Glomerular visceral epithelial cell (primary cell): Measurements from ENCODE around the gene SGPL1.
A peak's percentile ranks its signal among the peaks of the same experiment; 100 is the strongest.

Experiments used
- DNase-seq: peaks from one replicate; pipeline ENCODE4 v3.0.0-alpha.2; 2016; ENCODE audit errors: extremely low spot score

The SGPL1 gene

DNA sequence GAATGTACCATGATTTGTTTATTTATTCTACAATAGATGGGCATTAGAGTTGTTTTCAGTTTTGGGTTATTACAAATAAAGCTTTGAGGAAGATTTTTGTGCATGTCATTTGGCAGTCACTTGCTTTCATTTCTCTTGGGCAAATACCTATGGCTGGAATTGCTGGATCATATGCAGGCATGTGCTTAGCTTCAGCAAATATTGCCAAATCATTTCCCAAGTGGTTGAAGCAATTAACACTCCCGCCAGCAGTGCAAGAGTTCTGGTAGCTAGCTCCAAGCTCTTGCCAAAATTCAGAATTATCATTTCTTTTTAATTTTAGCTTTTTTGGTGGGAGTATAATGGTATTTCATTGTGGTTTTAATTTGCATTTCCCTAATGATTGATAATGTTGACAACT is 105.5 kb downstream of the SGPL1 start:
- DNase-seq, result no peak

DNA sequence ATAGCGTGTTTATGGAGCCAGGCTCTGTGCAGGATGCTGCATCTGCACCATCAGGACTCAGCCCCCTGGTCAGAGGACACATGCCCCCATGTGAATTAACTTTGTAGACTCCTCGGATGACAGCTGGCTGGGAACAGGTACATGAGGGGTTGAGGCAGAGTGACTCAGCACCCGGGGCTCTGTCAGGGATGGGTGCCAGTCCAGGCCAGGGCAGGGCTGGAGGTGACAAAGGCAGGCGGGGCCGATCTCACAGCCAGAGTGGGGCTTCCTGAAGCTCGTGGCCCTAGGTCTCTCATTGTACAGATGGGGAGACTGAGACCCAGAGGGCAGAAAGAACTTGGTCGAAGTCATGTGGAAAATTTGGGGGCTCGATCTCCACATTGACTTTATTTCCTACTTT is 107.9 kb downstream of the SGPL1 start:
- DNase-seq, result no peak

DNA sequence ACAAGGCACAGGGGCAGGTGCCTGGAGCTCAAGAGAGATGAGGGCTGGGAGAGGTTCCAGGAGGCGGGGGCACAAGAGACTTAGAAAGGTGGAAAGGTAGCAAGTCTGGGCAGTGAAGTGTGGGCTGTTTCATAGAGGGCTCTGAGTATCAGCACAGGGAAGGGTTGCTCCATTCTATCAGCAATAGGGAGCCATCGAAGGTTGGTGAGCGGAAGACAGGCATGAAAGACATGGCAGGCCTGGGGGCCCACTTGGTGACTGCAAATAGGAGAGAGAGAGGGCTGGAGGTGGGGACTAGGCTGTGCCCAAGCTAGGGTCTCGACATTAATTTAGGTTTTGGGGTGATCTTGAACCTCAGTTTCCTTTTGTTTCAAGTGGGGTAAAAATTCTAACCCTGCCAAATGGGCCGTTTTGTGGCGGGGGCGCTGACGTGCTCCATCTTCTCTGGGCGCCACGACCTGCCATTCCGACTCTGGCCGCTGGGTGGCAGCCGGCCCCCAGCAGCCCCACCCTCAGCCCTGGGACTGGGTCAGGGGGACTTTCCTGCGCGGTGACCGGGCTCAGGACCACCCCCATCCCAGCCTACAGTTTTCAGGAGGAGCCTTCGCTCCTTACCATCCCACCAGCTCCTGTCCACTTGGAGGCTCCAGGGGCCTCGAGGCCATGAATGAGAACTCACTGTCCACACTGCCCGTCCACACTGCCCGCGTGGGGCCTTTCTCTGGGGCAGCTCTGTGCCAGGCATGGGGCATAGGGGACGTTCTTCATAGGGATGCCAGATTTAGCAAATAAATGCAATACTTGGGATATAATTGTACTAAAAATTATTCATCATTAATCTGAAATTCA is 109.9 kb downstream of the SGPL1 start:
- peak; percentile 42 for DNase-seq

DNA sequence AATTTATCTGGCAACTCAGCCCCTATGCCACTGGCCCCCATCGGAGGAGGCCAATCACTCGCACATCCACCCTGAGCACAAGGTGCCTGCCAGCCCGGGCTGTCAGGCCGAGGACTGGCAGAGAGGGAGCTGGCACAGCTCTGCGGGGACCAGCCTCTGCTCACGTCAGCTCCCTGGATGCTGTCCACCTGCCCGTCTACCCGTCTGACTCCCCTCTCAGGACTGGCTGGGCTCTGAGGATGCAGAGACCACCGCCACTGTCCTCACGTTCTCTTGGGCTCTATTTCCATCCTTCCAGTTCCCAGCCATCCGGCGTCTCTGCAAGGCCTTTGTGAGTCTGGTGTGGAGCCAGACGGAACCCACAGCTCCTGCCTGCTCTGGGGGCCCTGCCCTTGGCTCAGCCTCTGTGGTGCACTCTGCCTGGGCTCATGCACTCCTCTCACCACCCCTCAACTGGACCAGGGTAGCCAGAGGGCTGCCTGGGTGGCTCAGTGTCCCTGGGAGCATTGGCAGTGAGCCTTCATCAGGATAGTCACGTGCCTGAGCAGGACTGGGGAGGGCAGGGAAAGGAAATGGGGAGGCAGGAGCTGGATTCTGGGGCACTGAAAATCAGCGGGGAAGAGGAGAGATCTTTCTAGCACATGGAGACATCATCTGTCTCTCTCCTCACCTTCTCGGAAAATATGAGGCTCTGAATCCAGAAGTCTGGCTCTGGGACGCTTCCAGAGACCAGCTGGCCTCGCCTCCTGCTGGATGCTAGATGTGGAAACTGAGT is 110.7 kb downstream of the SGPL1 start:
- no peak for DNase-seq

DNA sequence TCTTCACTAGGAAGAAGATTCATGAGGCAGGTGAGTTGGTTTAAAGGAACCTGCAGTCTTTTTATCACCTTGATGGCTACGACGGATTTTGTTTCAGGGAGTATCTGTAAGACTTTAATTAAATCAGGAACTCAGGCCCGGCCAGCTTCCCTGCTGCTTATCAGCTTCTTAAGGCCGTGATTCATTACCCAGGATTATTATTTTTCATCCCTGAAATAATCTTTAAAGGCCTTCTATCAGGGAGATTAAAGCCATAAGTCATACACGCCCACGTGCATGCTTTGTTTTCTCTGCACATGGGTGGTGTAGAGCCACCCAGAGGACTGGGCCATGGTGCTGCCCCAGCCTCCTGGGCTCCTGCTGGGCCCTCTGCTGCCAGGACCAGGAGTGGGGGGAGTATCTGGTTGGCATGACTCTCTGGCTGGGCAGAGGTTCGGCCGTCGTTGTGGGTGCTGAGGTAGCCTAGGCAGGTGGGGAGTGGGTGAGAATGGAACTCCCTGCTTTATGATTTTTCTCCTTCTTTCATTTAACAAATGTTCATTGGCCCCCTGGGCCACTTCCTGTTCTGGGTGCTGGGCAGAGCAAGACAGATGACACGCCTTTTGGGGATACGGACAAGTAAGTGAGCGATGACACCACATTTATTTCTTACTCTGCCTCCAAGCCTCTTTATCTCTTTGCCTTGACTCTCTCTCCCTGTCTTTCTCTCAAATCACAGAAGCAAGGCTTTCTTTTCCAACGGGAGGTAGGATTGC is 111.6 kb downstream of the SGPL1 start:
- DNase-seq, result no peak

DNA sequence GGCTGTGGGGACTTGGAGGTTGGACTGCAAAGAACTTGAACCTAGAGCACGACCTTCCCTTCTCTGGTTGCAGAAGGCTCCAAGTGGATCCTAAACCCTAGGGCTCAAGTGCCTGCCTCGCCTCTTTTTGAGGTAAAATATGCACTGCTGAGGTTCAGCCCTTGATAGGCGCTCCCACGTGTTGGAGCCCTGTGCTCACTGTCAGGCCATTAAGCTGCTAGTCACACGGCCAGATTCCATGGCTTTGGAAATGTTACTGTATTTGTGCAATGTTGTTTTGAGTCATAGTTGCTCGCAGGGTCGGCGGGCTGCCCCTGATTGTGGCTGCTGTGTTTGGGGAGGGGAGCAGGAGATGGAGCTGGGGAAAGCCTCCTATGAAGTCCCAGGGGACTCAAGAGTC is 112.4 kb downstream of the SGPL1 start:
- no peak for DNase-seq

DNA sequence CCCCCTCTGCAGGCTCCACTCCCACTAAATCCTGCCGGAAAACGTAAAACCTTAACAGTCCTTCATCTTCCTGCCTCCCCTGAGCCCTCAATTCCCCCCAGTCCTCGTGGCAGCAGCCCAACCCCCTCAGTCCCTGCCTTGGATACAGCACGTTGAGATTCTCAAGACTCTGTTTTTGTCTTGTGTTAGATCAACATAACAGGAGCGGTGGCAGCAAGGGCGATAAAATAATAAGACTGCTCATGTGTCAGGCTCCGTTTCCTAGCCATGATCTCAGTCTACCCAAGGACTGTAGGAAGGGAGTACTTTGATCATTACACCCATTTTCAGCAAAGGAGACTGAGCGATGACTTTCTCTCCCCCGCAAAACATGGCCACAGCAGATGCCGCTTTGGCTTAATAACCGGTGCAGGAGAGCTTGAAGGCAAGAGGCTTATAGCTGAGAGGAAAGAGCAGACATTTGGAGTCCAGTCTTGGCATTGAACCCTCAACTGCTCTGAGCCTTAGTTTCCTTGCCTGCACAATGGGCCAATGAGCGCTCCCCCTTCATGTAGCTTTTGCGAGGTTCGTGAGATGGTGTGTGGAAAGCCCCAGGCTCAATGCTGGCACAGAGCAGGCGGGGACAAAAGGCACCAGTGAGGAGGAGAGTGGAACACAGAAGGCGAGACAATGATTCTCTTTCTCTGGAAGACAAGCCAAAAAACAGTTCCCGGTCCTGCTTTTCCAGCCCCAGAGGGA is 114.7 kb downstream of the SGPL1 start:
- DNase-seq, result no peak
